Gastrocnemius medialis (tissue), 4 donors: ENCODE data around the gene ACTL9.

Experiments
- POLR2A ChIP-seq, 2 donors: fragments of 450-650 bp; IDR thresholded peaks; one replicate each; pipeline ENCODE4 v1.6.1; 2017; ENCODE audit warnings: antibody characterized with exemption in 2 of 2, mild to moderate bottlenecking in 2 of 2, moderate library complexity in 2 of 2
- TF ChIP-seq, protein P1 (sequence below), 5 experiments: fragments of 450-650 bp in 3 of 5; fragments of 200-600 bp in 2 of 5; sonication (generic) in 2 of 5; IDR thresholded peaks in 4 of 5; conservative IDR thresholded peaks in 1 of 5; 1 replicate in 4 of 5; 2 replicates in 1 of 5; pipeline ENCODE4 v1.5.1; 2016 to 2019; ENCODE audit warnings: antibody characterized with exemption in 5 of 5, mild to moderate bottlenecking in 3 of 5, moderate library complexity in 3 of 5

DNA sequence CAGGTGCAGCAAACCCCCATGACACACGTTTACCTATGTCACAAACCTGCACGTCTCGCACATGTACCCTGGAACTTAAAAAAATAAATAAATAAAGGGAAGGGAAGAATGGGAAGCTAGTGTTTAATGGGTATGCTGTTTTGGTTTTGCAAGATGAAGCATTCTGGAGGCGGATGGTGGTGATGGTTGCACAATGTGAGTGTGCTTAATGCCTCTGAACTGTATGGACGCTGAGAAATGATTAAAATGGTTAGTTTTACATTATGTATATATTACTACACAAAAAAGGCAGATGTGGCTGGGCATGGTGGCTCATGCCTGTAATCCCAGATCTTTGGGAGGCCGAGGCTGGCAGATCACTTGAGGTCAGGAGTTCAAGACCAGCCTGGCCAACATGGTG is 50.4 kb downstream of the ACTL9 start:
- TF ChIP-seq, protein P1, sequence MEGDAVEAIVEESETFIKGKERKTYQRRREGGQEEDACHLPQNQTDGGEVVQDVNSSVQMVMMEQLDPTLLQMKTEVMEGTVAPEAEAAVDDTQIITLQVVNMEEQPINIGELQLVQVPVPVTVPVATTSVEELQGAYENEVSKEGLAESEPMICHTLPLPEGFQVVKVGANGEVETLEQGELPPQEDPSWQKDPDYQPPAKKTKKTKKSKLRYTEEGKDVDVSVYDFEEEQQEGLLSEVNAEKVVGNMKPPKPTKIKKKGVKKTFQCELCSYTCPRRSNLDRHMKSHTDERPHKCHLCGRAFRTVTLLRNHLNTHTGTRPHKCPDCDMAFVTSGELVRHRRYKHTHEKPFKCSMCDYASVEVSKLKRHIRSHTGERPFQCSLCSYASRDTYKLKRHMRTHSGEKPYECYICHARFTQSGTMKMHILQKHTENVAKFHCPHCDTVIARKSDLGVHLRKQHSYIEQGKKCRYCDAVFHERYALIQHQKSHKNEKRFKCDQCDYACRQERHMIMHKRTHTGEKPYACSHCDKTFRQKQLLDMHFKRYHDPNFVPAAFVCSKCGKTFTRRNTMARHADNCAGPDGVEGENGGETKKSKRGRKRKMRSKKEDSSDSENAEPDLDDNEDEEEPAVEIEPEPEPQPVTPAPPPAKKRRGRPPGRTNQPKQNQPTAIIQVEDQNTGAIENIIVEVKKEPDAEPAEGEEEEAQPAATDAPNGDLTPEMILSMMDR (IDR thresholded peaks at IDR 0.05 in 4 of 5, conservative IDR thresholded peaks at IDR 0.05 in 1 of 5): no peak
- TF ChIP-seq POLR2A (IDR thresholded peaks at IDR 0.05): no peak
